Globus pallidus (tissue), 1 donor: ENCODE measurements around the gene ZNF511.
A peak's percentile ranks its signal among the peaks of the same experiment; 100 is the strongest.
"Not testable (repeated sequence)": the region's sequence is repeated elsewhere in the genome, so short reads cannot be mapped to it uniquely, and the experiment has no call there.

Experiments used
- DNase-seq: peaks from one replicate; pipeline ENCODE4 v3.0.0-alpha.2; 2015; ENCODE audit warnings: low spot score

Gene ZNF511, protein sequence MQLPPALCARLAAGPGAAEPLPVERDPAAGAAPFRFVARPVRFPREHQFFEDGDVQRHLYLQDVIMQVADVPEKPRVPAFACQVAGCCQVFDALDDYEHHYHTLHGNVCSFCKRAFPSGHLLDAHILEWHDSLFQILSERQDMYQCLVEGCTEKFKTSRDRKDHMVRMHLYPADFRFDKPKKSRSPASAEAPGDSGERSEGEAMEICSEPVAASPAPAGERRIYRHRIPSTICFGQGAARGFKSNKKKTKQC

GRCh38 chr10:133308421-133309099 is at the start of gene ZNF511, which contains the start of gene TUBGCP2:
ZNF511 (plus strand) TSS chr10:133308914; CDS start chr10:133308944, 30 bp downstream.
TUBGCP2 (minus strand) TSS chr10:133308872; CDS start chr10:133302941, 5,931 bp downstream.
- peak; percentile 83 for DNase-seq

- DNase-seq = no peak
Measured at GRCh38 chr10:133259602-133259989, 49.1 kb upstream of the ZNF511 start.

DNA sequence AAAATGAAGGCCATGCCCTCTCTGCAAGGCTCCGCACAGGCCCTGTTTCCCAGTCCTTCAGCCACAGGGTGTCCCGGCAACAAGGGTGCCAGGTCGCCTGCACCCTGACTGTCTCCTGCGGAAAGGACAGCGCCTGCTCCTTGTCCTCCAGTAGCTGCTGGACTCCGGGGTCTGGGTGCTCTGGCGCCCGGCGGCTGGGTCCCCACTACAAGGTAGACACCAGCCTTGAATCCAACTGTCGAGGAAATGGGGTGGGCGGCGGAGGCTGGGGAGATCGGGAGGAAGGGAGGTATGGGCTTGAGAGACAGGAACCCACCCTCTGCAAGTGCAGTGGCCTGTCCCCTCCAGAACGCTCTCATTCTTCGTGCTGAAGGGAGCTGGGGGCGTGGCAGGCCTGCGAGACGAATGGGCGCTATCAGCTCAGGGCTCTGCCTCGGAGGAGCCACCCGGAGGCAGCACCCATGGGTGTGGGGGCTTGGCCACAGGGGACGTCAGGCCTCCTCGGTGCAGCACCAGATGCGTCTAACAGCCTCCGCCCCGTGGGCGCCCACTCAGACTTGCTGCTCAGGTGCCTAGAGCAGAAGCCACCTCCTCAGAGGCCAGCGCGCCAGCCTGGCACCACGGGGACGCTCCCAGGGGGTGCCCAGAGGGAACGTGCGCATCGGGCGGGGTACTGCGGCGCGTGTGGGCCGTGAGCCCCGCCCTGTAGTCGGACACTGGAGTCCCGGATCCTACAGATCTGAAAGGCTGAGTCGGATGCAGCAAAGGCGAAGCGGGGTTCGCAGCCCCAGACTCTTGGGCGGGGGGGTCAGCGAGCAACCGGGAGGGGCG is 47.6 kb upstream of the ZNF511 start:
- DNase-seq = peak; percentile 48

- peak; percentile 76 for DNase-seq
Measured at GRCh38 chr10:133261726-133262325, 46.9 kb upstream of the ZNF511 start.

DNA sequence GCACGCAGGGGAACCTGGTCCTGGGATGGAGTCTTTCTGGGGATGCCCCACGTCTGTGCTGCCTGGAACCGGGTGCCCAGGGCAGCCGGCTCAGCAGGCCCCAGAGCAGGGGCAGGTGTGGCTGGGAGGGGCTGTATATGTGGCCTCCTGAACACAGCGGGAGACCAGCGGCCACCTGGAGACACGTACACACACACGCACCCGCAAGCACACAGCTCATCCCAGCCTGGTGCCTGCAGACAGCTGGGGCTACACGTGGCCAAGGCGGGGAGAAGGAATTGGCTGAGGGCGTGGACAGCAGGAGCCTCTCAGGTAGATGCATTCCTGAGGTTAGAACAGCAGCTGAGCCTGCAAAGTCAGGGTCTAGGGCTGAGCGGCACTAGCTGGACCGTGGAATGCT is 46.0 kb upstream of the ZNF511 start:
- no peak for DNase-seq

GRCh38 chr10:133263674-133264073 is 45.0 kb upstream of the ZNF511 start:
- no peak for DNase-seq

GRCh38 chr10:133264461-133264860 is 44.3 kb upstream of the ZNF511 start:
- no peak for DNase-seq

- not testable (repeated sequence) for DNase-seq
Measured at GRCh38 chr10:133265052-133265451, 43.7 kb upstream of the ZNF511 start.

- DNase-seq = no peak
Measured at GRCh38 chr10:133266056-133266795, 42.5 kb upstream of the ZNF511 start.

GRCh38 chr10:133267293-133267692 is 41.4 kb upstream of the ZNF511 start:
- no peak for DNase-seq

- DNase-seq = no peak
Measured at GRCh38 chr10:133267829-133268228, 40.9 kb upstream of the ZNF511 start.

DNA sequence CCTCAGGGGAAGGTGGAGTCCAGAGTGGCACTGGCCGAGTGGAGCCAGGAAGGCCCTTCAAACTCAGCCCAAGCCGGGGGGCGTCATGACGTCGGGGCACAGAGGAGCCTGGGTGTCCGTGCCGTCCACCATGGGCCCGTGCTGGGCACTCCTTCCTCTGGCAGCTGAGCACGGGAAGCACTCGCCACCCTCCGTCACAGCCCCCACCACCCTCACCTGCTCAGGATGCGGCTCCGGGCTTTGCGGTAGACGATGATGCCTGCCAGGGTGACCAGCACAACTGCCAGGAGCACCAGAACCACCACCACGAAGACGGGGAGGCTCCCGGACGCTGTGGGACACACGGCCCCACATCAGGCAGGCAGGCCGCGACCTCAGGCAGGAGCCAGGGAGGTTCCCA is 40.2 kb upstream of the ZNF511 start:
- no peak for DNase-seq

GRCh38 chr10:133269367-133269766 is 39.3 kb upstream of the ZNF511 start:
- no peak for DNase-seq

- no peak for DNase-seq
Measured at GRCh38 chr10:133270204-133270603, 38.5 kb upstream of the ZNF511 start.

GRCh38 chr10:133270773-133271297 is 37.9 kb upstream of the ZNF511 start:
- no peak for DNase-seq

DNA sequence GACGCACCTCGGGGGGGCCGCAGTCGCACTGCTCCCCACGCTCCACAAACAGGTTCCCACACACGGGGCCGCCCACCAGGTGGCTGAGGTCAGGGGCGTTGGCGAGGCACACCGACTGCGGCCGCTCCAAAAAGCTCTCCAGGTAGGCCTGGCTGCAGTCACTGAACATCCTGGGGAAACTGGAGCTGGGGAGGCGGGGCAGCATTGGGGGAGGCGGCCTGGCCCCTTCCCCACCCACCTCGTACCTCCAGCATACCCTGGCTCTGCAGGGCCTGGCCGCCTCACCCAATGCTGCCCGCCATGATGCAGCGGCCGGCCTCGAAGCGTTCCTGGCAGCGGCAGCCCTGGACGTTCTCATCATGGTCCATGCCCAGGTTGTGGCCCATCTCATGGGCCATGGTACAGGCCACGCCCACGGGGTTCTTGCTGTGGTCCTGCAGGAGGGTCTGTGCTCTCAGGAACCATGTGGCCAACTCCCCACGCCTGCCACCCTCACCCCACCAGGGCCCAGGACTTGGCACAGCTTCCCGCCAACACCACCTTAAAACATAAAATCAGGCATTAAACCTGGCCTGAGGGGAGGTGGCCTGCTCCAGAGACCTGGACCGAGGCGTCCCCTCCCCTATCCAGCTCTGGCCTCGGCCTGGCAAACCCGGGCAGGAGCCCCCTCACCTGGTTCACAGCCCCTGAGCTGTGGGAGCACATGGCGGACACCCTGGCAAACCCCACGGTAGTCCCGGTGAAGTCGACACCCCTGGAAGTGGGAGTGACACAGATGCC is 37.0 kb upstream of the ZNF511 start:
- DNase-seq = no peak

DNA sequence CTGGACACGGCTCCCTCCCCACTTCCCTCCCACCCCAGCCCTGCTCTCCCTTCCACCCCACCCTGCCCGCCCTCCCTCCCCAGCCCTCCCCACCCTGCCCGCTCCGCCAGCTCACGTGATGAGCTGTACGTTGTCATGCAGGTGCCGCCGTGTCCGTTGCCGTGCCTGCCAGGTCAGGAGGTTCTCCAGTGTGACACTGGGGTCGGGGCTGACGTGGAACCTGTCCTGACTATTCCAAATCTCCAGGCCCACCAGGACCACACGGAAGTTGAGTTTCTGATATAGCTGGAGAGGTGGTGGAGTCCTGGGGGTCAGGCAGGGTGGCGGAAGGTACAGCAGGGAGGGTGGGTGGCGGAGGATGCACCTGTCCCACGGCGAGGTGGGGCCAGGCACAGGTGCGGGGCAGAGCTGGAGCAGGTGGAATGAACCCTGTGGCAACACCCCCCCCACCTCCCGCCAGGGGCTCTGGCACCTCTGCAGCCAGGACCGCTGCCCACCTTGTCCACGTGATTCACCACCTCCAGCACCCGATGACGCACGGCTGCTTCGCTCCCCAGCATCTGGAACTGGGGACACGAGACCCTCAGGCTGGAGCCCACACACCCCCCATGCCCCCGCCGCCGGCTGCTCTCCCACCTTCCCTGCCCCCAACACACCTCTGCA is 36.3 kb upstream of the ZNF511 start:
- no peak for DNase-seq

DNA sequence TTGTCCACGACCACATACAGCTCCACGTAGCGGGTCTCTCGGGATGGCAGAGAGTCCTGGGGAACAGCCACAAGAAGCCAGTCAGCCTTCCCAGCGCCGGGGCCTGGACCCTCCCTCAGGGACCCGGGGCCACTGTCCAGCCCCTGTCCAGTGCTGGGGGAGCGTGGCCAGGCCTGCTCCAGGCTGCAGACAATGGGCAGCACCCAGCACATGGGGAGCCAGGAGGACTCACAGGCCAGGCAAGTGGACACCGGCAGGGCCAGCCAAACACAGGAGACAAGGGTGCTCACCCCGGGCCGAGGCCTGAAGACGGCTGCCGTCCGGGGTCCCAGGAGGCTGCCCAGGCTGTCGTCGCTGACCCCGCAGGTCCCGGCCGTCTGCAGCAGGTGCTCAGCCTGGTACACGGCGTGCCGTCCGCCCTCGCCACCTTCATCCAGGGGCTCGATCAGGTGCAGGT is 35.7 kb upstream of the ZNF511 start:
- no peak for DNase-seq

GRCh38 chr10:133273534-133274143 is 35.1 kb upstream of the ZNF511 start:
- no peak for DNase-seq
